ENCODE results near the gene SLC6A18.

The SLC6A18 gene

DNA sequence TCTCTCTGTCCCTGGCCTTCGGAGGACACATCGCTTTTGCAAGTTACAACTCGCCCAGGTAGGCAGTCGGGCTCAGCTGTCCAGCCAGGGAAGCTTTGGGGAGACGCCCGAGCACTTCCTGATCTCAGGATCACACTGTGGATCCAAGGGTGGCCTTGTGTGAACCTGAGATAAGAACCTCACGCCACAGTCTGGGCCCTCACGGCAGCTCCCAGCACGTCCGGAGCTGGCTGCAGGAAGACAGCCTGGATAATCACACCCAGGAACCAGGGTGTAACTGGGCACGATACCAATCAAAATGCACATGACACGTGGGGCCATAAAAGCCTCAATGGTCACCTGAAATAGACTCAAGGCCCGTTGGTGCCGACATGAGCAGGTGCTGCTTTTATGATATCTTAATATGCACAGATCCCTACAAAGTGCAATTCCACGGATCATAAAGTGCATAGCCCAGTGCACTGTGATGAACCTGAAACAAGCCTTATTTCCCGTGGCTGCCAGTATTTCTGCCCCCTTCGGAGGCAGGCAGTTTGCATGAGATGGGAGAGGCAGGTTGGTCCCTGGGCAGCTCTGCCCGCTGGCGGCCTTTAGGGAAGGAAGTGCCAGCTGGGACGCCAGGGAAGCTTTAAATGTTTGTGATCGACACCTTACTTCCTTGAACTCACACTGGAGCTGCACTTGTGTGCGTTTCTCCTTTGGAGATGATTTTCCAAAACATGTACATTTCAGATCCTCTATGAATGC, 14.5 kb downstream of the SLC6A18 start:
- no peak for DNase-seq

DNA sequence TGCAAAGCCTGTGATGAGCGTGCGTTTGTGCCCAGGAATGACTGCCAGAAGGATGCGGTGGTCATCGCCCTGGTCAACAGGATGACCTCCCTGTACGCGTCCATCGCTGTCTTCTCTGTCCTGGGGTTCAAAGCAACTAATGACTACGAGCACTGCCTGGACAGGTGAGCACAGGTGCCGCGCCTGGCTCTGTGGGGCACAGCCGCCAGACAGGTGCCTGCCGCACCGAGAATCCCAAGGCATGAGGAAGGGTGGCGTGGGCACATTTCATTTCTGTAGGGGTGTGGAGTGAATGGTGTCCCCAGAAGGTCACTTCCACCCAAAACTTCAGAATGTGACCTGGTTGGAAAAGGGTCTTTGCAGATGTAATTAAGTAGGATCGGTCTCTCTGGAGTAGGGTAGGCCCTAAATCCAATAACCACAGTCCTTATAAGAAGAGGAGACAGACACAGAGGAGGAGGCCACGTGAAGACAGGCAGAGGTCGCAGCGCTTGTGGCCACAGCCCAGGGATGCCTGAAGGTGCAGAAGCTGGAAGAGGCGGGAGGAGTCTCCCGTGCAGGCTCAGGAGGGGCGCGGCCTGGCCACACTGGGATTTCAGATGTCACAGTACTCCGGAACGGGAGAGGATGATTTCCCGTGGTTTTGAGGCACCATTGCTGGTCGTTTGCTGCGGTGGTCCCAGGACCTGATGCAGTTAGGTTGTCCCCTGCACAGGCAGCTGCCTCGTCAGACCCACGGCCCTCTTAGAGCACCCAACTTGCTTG, 15.5 kb downstream of the SLC6A18 start:
- DNase-seq = no peak

DNA sequence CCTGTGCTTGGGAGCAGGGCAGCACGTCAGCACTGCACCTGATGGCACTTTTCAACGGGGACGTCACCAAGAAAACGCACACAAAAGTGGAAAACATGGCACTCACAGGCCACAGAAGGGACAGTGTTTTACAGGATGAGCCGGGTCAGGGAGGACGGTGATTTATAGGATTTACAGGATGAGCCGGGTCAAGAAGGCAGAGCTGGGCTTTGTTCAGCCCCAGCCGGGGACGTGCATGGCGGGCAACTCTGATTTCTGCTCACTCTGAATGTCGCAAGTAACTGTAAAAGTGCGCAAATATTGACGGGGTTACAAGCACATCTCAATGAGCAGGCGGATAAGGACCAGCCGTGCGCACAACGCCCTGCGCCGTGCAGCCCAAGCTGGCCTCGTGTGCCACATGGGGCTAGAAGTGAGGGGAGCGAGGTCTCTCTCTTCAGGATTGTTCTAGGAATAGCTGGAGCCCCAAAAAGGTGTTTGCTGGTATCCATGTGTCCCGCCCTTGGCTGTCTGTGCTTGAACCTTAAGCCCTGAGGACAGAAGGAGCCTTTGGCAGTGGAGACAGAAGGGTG, 16.4 kb downstream of the SLC6A18 start:
- no peak for DNase-seq

DNA sequence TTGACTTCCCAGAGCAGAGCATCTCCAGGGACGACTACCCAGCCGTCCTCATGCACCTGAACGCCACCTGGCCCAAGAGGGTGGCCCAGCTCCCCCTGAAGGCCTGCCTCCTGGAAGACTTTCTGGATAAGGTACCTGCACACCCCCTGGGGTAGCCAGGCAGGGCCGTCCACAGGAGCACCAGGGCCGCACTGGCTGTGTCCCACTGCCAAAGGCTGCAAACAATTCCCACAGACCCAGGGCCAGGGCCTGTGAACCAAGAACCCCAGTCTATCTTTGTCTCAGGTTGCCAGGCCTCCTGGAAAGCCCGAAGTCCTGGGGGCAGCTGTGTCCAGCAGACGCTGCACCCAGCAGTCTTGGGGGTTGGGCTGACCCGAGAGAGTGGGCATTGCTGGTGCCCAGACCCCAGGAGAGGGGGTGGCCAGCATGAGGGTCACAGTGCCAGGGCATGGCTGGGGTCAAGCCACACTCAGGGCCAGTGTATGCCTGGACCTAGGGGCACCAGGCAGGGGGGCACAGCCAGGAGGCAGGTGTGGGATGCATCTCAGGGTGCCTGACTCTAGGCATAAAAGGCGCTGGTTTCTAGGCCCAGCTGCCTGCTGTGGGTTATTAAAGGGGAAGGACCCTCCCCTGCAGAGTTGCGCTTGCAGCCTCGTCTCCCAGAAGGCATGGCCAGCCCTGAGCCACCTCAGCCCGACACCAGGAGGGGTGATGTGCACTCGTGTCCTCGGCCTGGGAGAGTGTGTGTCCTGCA, 17.7 kb downstream of the SLC6A18 start:
- no peak for DNase-seq

DNA sequence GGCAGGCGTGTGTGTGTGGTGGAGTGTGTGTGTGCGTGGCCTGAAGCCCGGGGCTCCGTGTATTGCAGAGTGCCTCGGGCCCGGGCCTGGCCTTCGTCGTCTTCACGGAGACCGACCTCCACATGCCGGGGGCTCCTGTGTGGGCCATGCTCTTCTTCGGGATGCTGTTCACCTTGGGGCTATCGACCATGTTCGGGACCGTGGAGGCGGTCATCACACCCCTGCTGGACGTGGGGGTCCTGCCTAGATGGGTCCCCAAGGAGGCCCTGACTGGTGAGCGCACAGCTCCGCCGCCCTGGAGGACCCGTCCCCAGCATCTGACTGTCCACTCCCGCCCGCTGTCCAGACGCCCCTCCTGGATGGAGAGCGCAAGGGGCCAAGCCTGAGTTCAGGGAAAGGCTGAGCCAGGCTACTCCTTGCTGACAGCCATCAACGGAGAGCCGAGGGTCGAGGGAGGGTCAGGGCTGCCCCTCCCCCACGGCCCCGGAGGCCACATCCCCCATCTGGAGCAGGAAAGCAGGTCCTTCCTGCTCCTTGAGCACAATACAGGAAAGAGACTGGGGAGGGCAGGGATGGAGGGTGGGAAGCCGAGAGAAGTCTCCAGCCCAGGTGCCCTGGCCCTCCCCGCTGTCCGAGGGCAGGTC, 18.4 kb downstream of the SLC6A18 start:
- no peak for DNase-seq

DNA sequence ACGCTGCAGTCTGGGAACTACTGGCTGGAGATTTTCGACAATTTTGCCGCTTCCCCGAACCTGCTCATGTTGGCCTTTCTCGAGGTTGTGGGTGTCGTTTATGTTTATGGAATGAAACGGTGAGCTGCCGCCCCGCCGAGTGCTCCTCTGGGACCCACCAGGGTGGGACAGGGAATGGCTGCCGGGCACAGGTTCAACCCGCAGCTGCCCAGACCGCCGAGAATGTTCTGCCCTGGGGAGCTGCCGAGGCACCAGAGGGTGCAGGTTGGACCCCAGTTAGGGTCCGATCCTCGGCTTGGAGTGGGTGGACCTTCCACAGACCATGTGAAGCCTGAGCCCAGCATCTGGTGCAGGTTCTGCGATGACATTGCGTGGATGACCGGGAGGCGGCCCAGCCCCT, 19.1 kb downstream of the SLC6A18 start:
- no peak for DNase-seq

DNA sequence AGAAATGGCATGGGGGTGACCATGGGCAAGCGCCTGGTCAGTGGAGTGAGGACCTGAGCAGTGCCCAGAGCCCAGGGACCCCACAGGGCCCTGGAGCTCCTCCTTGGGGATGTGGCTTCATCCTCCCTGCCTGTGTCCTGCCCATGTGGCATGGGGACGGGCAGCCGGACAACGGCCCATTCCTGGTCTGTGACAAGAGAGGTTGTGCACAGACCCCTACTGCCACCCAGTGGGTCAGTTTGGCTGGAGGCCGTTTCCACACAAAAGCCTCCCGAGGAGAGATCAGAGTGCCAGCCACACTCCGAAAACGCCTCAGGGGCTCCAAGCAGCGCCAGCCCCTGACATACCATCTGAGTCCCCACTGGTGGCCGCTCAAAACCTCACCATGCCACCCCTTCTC, 19.8 kb downstream of the SLC6A18 start:
- no peak for DNase-seq

DNA sequence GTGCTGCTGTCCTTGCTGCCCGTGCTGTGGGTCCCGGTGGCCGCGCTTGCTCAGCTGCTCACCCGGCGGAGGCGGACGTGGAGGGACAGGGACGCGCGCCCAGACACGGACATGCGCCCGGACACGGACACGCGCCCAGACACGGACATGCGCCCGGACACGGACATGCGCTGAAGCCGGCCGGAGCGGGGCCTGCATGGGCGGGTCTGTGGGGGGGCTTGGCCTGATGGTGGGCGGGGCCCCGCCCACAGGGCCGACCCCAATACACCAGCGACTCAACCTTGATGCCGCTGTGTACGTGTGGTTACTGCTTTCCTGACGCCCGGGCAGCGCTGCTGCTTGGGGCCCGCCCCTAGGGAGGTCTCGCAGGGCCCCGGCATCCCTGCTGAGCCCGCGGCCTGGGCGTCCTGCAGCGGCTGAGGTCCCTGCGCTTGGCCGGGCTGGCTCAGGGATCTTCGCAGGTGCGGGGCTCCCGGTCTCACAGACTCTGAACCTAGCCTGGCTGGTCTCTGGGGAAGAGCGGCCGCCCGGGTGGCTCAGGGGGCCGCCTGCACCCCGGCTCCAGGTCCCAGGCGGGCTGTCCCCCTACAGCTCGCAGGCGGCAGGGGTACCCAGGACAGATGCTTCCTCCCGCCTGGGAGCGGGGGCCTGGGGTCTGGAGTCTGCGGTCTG, 20.9 kb downstream of the SLC6A18 start:
- no peak for DNase-seq

DNA sequence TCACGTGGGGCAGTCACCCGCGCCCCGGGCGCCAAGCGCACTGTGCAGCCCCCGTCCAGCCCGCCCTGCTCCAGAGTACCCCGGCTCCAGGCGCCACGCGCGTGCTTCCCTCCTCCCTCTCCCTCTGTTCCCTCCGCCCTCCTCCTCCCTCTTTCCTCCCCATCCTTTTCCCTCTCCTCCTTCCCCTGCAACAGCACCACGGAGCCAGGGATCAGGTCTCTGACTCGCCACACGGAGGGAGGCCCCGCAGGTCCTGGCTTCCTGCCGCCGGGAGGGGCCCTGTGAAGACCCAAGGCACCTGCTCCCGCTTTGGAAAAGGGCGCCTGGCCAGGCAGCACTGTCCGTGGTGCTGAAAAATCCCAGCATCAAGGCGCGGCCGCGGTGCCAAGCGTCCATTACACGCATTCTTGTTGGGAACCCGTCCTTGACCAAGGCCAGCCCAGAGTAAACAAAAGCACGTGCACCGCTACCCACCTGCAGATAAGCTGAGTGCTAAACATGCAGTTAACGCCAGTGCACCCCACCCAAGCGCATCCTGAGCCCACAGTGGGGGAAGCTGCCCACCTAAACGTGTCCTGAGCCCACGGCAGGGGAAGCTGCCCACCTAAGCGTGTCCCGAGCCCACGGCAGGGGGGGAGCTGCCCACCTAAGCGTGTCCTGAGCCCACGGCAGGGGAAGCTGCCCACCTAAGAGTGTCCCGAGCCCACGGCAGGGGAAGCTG, 21.7 kb downstream of the SLC6A18 start:
- peak; percentile 36 for DNase-seq

DNA sequence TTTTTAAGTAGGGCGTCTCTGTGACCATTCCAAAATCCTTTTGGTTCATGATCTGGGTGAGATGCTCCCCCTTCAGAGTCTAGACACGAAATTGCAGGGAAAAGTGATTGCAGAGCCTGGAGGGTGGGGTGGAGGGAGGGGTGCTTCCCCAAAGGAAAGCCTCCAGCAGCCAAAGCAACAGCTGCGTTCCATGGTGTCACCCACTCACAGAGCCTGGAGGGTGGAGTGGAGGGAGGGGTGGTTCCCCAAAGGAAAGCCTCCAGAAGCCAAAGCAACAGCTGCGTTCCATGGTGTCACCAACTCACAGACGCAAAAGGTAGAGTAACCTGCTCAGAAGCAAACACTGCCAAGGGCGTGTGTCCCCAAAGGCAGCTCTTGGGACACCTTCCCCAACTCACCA, 22.6 kb downstream of the SLC6A18 start:
- no peak for DNase-seq

DNA sequence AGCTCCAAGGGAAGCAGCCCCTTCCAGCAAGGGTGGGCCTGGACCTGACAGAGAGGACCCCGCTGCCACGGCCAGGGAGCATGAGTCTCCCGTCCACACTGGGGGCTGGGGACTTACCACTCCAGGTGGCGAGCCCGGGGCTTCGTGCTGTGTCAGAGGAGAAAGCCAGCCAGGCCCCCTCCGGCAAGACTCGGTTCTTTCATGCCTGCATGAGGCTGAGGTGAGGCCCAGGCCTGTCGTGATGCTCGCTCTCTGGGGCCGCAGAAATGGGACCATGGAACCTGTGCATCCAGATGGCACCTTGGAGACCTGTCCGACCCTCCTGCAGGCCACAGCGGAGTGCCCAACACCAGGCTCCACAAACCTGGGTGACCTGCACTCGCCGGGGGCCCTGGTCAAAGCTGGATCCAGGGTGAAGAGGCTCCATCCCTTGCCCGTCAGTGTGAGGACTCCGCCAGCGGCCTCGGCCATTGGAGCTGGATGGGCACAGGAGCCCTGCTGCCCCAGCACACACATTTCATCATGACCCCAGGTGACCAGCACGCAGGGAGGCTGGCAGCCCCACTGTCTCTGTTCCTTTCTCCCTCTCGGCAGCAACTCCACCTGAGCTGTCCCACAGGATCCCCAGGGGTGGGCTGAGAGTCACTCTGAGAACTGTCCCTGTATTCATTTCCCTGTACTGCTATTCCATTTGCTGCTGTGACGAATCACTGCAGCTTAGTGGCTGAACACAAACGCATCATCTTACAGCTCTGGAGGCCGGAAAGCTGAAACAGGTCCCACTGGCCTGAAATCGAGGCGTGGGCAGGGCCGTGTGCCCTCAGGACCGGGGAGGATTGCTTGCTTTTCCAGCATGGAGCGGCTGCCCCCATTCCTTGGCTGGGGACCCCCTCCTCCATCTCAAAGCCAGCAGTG, 24.4 kb downstream of the SLC6A18 start:
- DNase-seq = no peak

DNA sequence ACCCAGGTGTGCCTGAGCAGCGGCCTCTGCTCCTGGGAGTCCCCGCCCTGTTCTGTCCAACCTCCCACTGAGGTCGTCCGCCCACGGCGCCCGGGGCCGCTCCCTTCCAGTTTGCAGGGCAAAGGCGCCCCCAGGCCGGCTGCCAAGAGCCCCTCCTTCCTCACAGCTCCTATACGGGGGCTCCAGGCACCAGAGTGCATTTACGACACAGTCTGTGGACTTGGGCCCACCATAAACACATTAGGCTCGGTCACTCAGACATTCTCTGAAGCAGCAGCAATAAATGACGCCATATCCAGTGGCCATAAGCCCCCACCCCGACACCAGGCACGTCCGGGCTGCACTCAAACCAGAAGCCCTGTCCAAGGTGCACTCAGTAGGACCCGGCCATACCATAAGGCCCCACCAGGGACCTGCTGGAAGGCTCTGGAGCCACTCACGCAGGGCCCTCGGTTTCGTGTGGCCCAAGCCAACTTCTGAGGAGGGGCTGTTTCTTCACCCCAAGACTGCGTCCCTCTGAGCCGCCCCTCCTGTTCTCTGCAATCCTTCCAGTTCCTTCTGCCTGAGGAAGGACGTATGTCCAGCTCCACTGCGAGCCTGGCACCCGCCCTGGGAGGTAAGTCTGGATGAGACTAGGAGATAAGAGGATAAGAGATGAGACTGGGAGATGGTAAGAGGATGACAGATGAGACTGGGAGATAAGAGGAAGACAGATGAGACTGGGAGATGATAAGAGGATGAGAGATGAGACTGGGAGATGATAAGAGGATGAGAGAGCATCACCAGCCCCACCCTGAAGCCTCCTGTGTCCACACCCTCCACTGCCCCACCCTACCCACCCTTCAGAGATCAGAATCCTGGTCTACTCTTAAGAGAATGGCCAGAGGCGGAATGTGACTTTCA, 26.7 kb downstream of the SLC6A18 start:
- no peak for DNase-seq

DNA sequence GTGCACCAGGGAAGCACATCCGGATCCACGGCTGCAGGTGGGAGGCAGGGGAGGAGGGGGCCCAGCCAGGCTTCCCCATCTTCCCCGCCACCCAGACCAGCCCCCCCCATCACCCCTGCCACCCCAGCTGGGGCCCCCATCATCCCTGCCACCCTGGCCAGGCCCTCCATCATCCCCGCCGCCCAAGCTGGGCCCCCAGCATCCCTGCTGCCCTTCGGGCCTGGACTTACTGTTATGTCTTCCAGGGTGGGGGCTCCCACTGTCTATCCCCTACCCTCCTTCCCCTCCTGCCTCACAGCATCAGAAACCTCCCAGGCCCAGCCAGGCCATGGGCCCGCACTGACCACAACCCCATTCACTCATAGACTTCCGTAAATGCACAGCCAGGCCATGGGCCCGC, 27.5 kb downstream of the SLC6A18 start:
- DNase-seq = no peak

DNA sequence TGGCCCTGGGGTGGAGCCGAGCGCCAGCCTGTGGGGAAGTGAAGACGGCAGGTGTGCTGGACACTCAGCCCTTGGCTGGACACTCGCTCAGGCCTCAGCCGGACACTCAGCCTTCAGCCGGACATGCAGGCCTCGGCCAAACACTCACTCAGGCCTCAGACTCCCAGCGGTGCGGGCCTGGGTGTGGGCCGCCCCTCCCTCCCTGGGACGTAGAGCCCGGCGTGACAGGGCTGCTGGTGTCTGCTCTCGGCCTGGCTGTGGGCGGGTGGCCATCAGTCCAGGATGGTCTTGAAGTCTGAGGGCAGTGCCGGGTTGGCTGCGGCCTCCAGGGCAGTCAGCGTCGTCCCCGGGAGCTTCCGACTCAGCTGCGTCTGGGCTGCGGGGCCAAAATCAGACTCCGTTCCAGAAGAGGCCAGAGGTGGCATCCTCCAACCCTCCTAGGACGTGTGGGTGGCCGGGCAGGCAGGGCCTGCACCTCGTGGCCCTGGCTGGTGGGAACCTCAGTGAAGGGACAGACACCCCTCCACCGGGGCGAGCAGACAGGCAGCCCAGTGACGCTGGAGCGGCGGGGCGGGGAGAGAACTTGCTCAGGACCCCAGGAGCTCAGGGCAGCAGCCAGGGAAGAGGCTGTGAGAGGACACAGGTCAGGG, 28.4 kb downstream of the SLC6A18 start:
- no peak for DNase-seq

DNA sequence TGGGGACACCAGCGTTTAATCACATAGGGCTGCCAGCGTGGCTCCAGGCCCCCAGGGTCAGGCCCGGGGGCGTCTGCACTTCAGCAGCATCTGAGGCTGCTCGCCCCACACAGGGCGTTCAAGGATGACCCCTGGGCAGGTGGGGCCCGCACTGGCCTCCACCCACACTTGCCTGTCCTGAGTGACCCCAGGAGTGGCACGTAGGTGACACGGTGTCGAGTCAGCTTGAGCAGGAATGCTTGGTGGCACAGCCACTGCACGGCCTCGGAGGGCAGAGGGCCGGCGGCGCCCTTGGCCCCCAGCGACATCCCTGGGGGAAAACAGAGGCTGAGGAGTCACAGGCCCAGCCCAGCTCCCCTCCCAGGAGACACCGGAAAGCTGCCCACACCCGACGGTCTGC, 29.0 kb downstream of the SLC6A18 start:
- no peak for DNase-seq

DNA sequence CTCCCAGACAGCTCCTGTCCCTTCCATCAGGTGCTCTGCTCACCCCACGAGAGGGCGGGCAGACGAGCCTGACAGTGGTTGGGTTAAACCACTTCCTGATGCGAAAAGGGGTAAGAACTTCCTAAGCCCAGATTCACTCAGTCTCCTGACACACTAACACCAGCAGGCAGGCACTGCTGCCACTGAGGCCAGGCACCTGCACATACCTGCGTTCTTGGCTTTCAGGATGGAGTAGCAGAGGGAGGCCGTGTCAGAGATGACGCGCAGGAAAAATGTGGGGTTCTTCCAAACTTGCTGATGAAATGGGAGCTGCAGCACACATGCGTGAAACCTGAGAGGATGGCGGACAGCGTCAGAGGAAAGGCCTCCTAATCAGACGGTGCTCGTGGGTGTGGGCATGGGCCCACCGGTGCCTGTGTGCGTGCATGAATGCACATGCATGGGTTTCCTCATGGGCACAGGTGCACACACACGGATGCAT, 29.9 kb downstream of the SLC6A18 start:
- no peak for DNase-seq

DNA sequence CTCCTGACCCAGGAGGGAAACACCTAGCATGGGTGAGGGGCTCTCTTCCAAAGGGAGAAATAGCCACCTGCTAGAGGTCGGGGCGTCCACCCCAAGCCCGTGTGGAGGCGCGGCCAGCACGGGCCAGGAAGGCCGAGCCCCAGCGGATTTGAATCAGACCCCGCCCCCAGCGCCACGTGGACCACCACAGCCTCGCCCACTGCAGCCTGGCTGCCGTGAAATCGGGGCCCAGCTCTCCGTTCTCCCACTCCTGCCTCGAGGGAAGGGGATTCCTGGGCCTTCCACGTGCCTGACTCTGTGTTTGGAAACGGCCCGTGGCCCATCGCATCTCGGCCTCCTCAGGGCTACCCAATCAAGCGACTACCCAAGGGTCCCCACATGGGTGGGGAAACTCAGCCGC, 31.6 kb downstream of the SLC6A18 start:
- DNase-seq = no peak

DNA sequence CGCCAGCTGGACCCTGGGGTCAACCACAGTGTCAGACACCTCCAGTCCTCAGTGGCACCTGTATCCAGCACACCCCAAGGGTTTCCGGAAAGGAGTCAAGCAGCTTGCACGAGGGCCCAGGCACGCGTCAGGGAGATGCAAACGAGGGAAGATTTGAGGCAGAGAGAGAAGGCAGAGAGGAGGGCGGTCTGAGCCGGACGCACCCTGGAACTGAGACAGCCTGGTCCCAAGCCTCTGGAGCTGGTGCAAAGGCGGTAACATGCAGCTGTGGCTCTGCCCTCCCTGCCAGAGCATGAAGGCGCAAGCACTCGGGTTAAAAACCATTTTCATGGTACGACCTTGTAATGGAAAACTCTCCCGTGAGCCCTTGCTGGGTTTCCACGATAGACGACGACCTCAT, 32.2 kb downstream of the SLC6A18 start:
- DNase-seq = no peak

DNA sequence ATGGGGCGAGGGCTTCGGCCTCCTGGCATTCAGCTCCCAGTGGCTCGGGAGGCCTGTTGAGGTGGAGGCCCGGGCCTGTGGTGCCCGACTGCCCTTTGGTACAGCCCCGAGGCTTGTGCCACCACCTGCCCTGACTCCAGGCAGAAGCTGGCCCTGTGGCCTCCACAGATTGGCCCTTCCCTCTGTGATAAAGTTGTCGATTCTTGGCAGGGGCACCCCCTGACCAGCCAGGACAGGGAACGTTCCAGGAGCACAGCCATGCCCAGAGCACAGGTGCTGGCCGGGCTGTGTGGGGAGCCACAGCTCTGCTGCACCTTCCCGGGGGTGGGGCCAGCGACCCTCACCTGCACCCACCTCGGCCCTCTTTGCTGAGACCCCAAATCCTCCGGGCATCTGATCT, 32.7 kb downstream of the SLC6A18 start:
- DNase-seq = no peak
